ENCODE measurements around the gene BDH1.

Gene BDH1

DNA sequence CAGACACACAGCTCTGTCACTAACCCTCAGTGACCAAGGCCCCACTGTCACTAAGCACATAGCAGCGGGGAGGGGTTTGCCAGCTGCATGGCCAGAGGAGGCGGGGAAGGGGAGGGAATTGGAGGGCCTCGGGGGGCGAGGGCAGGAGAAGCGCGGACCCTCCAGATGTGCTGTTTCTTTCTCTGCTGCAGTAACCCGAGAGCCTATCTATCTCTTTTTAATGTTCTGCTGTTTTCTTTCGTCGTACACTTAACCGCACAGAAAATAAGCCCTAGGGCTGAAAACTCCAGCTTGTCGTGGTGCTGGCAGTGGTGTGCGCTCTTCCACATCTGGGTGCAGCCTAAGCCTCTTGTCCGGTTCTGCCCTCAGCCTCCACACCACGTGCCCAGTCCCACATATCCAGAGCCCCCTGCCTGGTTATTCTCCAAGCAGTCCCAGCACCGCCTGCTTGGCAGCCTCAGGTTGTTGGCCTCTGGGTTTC is 51.1 kb downstream of the BDH1 start:
- DNase-seq (ENCODE audit: low read depth), result no peak

DNA sequence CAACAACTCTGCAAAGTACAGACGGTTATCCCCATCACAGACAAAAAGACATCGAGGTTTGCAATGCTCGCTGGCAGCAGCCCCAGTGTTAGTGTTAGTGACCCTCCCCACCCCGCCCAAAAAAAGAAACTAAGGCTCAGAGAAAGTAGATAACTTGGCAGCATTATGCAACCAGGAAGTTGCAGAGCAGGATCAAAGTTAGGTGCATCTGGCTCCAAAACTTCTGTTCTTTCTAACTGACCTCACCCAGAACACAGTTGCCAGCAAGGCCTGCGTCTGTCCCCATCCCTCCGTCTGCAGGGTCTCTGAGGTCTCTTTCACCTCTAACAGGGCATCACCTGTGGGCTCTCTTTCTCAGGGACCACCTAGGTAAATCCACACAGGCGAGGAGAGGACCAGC is 51.5 kb downstream of the BDH1 start:
- no peak for DNase-seq (ENCODE audit: low read depth)

DNA sequence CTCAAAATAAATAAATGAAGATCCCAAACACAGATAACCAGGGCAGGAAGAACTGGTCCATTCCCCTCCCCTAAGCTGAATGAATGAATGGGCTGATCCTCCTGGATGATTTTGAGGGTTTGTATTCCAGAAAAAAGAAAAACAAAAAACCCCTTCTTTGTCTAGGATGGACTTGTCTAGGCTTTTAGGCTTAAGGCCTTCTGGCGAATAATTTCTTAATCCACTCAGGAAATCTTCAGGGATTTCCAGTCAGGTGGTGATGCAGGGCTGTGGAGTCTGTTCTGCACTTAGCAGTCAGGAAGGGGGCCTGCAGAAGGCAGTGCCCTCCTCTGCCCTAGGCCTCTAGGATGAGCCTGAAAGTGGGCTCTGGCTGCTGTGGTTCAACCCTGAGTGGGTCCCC is 52.1 kb downstream of the BDH1 start:
- DNase-seq (ENCODE audit: low read depth), result no peak

- DNase-seq (ENCODE audit: low read depth), result no peak
These were observed 53.7 kb downstream of the BDH1 start for GRCh38 chr3:197501879-197502620.

GRCh38 chr3:197501496-197501878 is 54.3 kb downstream of the BDH1 start:
- DNase-seq (ENCODE audit: low read depth), result no peak

DNA sequence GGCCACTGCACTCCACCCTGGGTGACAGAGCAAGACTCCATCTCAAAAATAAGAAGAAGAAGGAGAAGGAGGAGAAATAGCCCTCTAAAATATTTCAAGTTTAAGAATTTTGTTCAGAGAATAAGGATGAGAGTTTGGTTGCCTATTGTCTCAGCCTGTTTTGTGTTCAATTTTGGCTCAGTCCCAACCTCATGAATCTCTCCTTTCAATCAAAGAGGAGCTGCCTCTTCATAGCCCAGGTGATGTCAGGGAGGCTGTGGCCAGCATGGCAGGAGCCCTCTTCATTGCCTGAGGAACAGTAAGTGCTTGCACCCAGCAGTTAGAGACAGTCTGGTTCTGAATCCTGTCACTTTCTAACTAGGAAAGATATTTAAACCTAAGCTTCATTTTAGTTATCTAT is 55.0 kb downstream of the BDH1 start:
- DNase-seq (ENCODE audit: low read depth), result no peak

GRCh38 chr3:197499427-197499826 is 56.3 kb downstream of the BDH1 start:
- no peak for DNase-seq (ENCODE audit: low read depth)

DNA sequence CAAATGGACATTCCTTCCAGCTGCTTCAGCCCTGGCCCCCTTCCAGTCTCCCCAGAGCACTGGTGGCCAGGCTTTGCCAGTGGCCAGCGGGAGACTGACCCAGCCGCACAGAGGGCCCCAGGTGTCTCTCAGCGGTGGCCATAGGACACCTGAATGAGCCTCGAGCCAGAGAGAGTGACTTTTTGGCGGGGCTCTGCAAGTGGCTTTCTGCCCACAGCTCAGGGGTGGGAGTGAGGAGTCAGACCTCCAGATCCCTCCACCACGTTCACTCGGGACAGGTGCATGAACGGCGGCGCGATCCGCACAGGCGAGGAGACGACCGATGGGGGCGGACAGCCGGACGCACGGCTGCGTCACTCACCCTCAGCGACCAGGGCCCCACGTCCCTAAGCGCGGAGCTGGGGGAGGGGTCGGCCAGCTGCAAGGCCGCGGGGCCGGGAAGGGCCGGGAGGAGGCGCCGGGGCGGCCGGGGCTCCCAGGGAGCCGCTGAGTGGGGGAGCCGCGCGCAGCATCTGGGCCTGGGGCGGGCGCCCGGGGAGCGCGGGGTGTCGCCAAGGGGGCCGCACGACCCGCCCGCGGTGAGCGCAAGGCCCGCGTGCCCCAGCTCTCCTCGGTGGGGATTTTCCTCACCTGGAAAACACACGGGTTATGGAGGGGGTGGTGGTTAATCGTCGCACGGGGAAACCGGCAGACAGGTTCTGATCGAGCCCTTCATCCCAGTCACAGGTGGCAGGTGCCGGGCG is 57.1 kb downstream of the BDH1 start:
- DNase-seq (ENCODE audit: low read depth), result no peak

- no peak for DNase-seq (ENCODE audit: low read depth)
These were observed 59.0 kb downstream of the BDH1 start for GRCh38 chr3:197496746-197497125.

DNA sequence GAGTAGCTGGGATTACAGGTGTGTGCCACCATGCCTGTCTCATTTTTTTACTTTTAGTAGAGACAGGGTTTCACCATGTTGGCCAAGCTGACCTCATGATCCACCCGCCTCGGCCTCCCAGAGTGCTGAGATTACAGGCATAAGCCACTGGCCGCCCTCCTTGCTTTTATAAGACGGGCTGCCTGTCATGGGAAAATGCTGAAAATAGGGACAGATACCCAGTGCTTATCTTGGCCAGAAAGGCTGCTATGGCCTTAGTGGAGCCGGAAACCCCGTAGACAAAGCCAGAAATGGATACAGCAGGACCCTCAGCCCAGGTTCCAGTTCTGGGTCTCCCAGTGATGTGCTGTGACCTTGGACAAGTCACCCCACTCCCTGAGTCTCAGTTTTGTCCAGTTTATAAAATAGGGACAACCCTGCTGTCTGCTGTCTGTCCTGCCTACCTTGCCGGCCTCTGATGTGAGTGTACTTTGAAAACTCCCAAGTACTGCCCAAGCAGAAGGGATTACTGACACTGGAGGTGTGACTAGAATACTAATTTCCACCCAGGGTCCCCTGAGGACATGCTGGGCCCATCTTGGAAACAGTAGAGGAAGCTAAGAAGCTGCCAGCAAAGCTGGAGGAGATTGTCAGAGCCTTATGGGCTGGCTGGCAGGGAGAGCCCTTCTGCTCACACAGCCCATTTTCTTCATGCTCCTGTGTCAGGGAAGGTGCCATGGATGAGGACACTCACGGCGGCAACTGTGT is 59.6 kb downstream of the BDH1 start:
- no peak for DNase-seq (ENCODE audit: low read depth)

- DNase-seq (ENCODE audit: low read depth), result no peak
These were observed 60.3 kb downstream of the BDH1 start for GRCh38 chr3:197495499-197495898.

DNA sequence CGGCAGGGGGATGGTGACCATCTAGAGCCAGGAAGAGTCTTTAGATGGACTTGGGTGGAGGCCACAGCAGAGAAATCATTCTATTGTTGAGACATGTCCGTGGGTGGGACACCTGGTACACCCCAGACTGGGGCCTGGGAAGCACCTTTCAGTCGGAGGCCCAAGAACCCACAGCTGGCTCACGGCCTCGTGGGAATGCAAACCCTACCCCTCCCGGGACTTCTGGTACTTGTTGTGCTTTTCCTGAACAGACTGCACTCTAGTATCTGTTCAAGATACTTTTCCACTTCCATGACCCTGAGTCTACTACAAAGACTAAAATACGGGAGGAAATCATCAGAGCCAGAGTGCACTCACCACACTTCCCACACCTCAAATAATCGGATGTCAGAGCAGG is 60.7 kb downstream of the BDH1 start:
- DNase-seq (ENCODE audit: low read depth), result no peak

- no peak for DNase-seq (ENCODE audit: low read depth)
These were observed 61.3 kb downstream of the BDH1 start for GRCh38 chr3:197494366-197495058.

GRCh38 chr3:197493049-197493448 is 62.7 kb downstream of the BDH1 start:
- DNase-seq (ENCODE audit: low read depth), result no peak

- no peak for DNase-seq (ENCODE audit: low read depth)
These were observed 63.7 kb downstream of the BDH1 start for GRCh38 chr3:197491923-197492664.

DNA sequence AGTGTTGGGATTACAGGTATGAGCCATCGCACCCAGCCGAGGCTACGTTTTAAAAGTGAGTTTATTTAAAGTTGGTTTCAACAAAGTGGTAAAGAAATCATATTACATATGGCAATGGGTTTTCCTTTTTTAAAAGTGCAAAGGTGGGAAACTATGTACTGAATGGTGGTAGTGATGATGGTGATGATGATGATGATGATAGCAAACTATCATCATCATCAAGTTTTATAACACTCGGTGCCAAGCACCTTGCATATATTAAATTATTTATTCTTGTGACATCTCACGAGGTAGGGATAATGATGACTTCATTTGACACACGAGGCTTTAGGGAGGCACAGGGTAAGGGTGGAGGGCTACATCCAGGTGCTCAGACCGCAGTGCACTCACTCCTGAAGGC is 64.3 kb downstream of the BDH1 start:
- no peak for DNase-seq (ENCODE audit: low read depth)

GRCh38 chr3:197490098-197491058 is 65.4 kb downstream of the BDH1 start:
- DNase-seq (ENCODE audit: low read depth), result no peak

DNA sequence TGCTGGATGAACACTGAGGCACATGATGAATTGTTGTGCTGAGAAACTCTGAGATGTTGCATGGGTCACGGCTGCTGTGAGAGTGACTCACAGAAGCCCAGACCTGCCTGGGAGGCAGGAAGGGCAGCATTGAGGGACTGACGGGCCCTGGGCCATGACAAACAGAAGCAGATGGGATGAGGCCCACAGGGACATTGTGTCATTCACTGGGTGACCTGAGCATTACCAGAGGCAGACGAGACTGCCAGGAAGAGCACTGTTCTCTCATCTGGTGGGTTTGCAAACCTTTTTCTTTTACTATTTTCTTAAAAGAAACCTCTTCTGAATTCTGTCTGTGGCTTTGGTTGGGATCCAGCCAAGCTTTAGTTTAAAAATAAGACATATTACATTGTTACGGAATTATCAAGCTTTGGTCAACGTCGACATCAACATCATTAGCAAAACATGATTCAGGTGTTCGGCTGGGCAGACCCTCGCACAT is 67.8 kb downstream of the BDH1 start:
- no peak for DNase-seq (ENCODE audit: low read depth)

GRCh38 chr3:197486861-197487260 is 68.9 kb downstream of the BDH1 start:
- no peak for DNase-seq (ENCODE audit: low read depth)

- no peak for DNase-seq (ENCODE audit: low read depth)
These were observed 70.6 kb downstream of the BDH1 start for GRCh38 chr3:197485143-197485542.
